GM12891 (cell line): ENCODE results near the gene MAPKAPK5.

Experiments used
- DNase-seq: peaks from one replicate; pipeline ENCODE4 v3.0.0; 2011; ENCODE audit warnings: low spot score; ENCODE audit not compliant: insufficient read length
- FAIRE-seq: peaks from 2 replicates; lab custom pipeline; 2011; peaks lifted over from hg19 to GRCh38; lab: Jason Lieb, UNC
- PAX5 ChIP-seq: IDR thresholded peaks from 2 replicates; pipeline ENCODE4 v1.6.1; 2011; ENCODE audit warnings: low read length, moderate library complexity, mild to moderate bottlenecking; ENCODE audit not compliant: insufficient read depth, severe bottlenecking
- POLR2A ChIP-seq: IDR thresholded peaks from 2 replicates; pipeline ENCODE4 v1.6.1; 2011; ENCODE audit warnings: low read depth, low read length, control low read depth
- POLR2AphosphoS5 ChIP-seq: IDR thresholded peaks from 2 replicates; pipeline ENCODE4 v1.6.1; 2011; ENCODE audit warnings: low read depth, low read length, control low read depth
- POU2F2 ChIP-seq: IDR thresholded peaks from 2 replicates; pipeline ENCODE4 v1.6.1; 2011; ENCODE audit warnings: low read depth, mild to moderate bottlenecking, control low read depth, low read length, moderate library complexity
- SPI1 ChIP-seq: IDR thresholded peaks from 2 replicates; pipeline ENCODE4 v1.6.1; 2011; ENCODE audit warnings: low read depth, low read length, control low read depth
- TAF1 ChIP-seq: IDR thresholded peaks from 2 replicates; pipeline ENCODE4 v1.6.1; 2011; ENCODE audit warnings: low read depth, low read length, control low read depth

MAPKAPK5 gene

DNA sequence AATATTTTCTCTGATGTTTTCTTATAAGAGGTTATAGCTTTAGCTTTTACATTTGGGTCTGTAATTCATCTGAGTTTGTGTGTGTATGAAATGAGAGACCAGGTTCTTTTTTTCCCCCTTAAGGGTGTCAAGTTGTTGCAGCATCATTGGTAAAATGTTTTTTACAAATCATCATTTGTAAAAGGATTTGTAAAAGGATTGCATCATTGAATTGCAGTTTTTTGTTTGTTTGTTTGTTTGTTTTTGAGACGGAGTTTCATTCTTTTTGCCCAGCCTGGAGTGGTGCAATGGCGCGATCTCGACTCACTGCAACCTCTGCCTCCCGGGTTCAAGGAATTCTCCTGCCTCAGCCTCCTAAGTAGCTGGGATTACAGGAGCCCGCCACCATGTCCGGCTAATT, 31.1 kb downstream of the MAPKAPK5 start:
- DNase-seq (no peak), FAIRE-seq (no peak)
- TF ChIP-seq POLR2A = no peak
- TF ChIP-seq TAF1 = no peak
- TF ChIP-seq POLR2AphosphoS5 = no peak
- TF ChIP-seq POU2F2 = no peak
- no peak for TF ChIP-seq PAX5
- TF ChIP-seq SPI1 = no peak

DNA sequence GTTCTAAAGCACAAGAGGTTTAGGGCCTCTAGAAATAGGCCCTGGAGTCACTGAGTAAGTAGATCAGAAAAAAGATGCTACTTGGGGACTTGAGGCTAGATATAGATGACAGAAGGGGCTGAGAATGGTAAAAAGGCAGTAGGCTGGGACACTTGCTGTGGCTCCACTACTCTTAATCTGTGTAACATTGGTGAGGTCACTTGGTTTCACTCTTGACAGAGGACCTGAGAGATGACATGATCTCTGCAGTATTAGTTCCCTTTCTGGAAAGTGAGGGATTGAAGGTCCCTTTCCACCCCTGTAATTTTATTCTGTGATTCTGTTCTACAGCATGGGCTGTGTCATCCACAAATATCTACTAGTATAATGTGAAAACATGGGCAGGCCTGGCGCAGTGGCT, 39.7 kb downstream of the MAPKAPK5 start:
- TF ChIP-seq POLR2A (no peak), TAF1 (no peak), POU2F2 (no peak), POLR2AphosphoS5 (no peak), SPI1 (no peak)
- FAIRE-seq (no peak), DNase-seq (peak; percentile 10)

DNA sequence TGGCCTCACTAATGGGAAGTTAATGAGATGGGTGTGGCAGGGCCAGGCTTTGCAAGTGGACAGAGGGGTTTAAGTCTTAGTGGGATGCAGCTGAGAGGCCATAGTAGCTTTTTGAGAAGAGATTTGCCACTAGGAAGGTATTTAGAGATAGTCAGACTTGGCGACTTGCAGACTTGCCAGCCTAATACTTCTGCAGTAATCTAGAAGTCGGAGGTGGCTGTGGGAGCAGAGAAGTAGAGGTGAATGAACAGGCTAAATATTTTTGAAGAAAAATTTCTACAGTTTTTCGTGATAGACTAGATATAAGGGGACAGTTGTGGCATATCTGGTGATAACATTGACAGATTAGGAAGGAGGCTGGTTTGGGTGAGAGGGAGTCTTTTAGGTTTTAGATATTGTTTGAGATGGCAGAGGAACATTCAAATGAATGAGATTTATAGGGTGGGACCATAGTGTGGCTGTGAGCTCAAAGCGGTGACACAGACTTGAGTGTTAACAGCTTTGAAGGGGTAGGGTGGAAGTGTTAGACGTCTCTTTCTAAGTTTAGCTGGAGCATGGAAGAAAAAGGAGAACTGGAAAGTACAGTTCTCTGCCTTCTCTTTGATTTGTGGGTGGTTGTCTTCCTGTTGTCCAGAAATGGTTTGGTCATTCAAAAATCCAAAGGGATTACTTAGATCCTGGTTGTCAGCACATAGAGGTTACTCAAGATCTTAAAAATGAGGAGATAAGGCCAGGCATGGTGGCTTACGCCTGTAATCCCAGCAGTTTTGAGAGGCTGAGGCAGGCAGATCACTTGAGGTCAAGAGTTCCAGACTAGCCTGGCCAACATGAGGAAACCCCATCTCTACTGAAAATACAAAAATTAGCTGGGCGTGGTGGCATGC, 44.9 kb downstream of the MAPKAPK5 start:
- FAIRE-seq (no peak), DNase-seq (no peak)
- TF ChIP-seq POU2F2 (no peak), POLR2A (no peak), TAF1 (no peak), PAX5 (no peak), SPI1 (no peak), POLR2AphosphoS5 (no peak)

DNA sequence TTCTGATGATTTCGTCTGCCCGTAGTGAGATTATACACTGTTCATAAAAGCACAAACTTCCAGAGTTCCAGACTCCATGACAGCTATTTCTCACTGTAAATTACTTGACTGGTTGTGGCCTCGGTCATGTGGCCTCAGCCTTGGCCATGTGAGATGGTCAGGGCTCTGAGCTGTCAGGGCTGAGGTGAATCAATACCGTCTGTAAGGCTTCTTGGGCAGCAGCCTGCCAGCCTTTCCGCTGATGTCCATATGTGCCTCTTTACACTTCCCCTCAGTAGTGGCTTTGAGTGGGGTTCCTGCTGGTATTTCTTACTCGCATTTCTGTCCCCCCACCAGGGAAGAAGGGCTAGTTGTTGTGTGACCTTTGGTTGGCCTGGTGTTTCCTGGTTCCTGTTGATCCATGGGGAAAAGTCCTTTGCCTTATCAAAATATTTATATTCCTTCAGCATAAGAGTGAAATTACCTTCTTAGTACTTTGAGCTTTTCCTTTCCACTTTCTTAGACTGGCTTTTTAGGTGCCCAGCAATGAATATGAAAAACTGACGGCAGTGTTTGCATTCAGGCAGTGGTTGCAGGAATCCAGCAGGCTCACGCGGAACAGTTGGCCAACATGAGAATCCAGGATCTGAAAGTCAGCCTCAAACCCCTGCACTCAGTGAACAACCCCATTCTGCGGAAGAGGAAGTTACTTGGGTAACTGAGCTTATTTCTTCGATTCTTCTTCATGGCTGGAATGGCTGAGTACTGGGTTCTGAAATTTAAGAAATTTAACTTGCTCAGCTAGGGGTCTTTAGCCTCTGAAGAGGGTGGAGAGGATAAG, 46.1 kb downstream of the MAPKAPK5 start:
- no peak for FAIRE-seq
- DNase-seq = no peak
- TF ChIP-seq PAX5 (no peak), POU2F2 (no peak), SPI1 (no peak), POLR2A (no peak), TAF1 (no peak), POLR2AphosphoS5 (no peak)

DNA sequence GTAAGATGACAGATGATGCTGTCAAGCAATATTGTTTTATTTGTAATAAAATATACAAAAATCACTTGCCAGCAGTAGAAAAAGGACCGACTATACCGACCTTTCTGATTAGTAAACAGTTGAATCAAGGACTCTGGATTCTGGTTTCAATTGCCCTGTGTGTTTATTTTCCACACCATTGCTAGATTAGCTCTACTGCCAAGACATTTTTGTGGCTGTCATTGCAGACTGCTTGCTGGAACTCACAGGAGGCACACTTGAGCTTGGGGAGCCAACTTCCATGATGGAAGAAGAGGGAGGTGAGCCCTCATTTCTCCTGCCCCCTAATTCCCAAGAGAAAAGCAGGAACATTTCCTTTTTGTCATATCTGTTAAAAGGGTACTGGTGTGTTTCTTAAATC, 51.3 kb downstream of the MAPKAPK5 start:
- TF ChIP-seq TAF1 (no peak), PAX5 (no peak), POLR2AphosphoS5 (no peak), SPI1 (no peak), POU2F2 (no peak), POLR2A (no peak)
- no peak for FAIRE-seq
- DNase-seq = no peak

DNA sequence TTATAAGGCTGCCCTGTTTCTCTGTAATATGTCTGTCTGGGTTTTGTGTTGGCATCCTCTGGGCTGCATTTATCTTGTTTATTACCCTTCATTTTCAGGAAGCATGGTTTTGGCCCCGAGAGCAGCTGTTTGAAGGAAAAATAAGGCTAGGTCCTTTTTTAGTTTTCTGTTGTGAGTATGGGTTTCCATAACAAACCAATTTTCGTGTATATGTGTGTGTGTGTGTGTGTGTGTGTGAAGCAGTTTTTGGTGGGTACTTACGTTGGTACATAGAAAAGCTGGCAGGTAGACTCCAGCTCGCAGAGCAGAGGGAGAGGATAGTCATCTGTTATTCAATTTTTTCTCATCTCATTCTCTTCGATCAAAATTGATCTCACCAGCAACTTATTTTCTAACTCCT, 52.5 kb downstream of the MAPKAPK5 start:
- FAIRE-seq = no peak
- DNase-seq = no peak
- no peak for TF ChIP-seq POU2F2
- no peak for TF ChIP-seq PAX5
- no peak for TF ChIP-seq SPI1
- no peak for TF ChIP-seq POLR2A
- no peak for TF ChIP-seq POLR2AphosphoS5
- no peak for TF ChIP-seq TAF1

DNA sequence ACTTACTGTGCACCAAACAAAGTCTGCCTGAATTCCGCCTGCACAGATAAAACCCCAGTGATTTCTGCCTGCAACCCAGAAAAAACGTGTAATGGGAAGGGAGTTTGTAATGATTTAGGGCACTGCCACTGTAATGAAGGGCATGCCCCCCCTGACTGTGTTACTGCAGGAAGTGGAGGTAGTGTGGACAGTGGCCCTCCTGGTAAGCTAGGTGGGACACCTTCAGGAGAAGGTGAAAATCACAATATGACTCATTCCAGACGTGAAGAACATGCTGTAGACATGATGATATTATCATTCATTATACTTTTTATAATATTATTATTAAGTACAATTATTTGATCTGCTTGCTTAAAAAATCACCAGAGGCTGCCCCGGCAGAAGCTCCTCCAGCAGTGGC, 59.2 kb downstream of the MAPKAPK5 start:
- FAIRE-seq = no peak
- TF ChIP-seq POLR2A = no peak
- no peak for TF ChIP-seq PAX5
- TF ChIP-seq POLR2AphosphoS5 = no peak
- TF ChIP-seq TAF1 = no peak
- no peak for TF ChIP-seq SPI1
- TF ChIP-seq POU2F2 = no peak
- no peak for DNase-seq

DNA sequence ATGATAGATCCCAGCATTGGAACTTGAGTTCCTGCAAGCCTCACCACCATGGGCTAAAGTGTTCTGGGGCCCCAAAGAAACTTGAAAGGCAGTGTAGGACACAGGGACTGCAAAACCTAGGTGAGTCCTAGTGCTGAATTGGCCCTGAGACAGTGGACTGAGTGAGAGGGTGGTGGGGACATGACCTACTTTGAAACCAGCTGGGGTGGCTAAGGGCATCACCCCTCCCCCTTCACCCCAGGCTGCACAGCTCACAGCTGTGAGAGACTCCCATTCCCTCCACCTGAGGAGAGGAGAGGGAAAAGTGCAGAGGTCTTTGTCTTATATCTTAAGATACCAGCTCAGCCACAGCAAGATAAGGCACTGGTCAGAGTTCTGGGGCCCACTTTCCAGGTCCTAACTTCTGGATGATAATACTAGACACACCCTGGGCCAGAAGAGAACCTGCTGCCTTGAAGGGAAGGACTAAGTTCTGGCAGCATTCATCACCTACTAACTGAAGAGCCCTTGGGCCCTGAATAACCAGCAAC, 62.5 kb downstream of the MAPKAPK5 start:
- FAIRE-seq = no peak
- TF ChIP-seq POLR2A (no peak), POU2F2 (no peak), PAX5 (no peak), POLR2AphosphoS5 (no peak), SPI1 (no peak), TAF1 (no peak)

More for the DNA sequence above, 62.5 kb downstream of the MAPKAPK5 start:
- DNase-seq = no peak
